Stimulated activated CD8-positive, alpha-beta memory T cell treated with anti-CD3 and anti-CD28 coated beads, Interleukin-4, amount 100 ng/mL, for 4 hours (primary cell): Measurements from ENCODE around the gene KLHL29.

ENCODE experiments used
- DNase-seq, 2 donors: peaks; one replicate each; pipeline ENCODE4 v3.0.0-alpha.2; 2020; ENCODE audit warnings: low read depth in 2 of 2, low spot score in 1 of 2

Gene KLHL29

GRCh38 chr2:23566241-23567142 is 181.5 kb downstream of the KLHL29 start:
- no peak for DNase-seq

GRCh38 chr2:23567161-23567756 is 182.3 kb downstream of the KLHL29 start:
- no peak for DNase-seq

- no peak for DNase-seq
These were observed 183.2 kb downstream of the KLHL29 start for GRCh38 chr2:23568211-23568610.

- DNase-seq = no peak
These were observed 183.7 kb downstream of the KLHL29 start for GRCh38 chr2:23568626-23569190.

GRCh38 chr2:23569761-23570365 is 184.9 kb downstream of the KLHL29 start:
- no peak for DNase-seq

GRCh38 chr2:23571085-23571484 is 186.1 kb downstream of the KLHL29 start:
- DNase-seq = no peak

- no peak for DNase-seq
These were observed 186.7 kb downstream of the KLHL29 start for GRCh38 chr2:23571527-23572282.

- no peak for DNase-seq
These were observed 190.1 kb downstream of the KLHL29 start for GRCh38 chr2:23574919-23575654.

- no peak for DNase-seq
These were observed 194.1 kb downstream of the KLHL29 start for GRCh38 chr2:23578964-23579671.

- DNase-seq = no peak
These were observed 194.7 kb downstream of the KLHL29 start for GRCh38 chr2:23579674-23580073.

- no peak for DNase-seq
These were observed 198.5 kb downstream of the KLHL29 start for GRCh38 chr2:23583467-23583866.

GRCh38 chr2:23584054-23584745 is 199.2 kb downstream of the KLHL29 start:
- DNase-seq = no peak

GRCh38 chr2:23585273-23586170 is 200.5 kb downstream of the KLHL29 start:
- DNase-seq = no peak

GRCh38 chr2:23586741-23587306 is 201.8 kb downstream of the KLHL29 start:
- no peak for DNase-seq

- DNase-seq = no peak
These were observed 202.4 kb downstream of the KLHL29 start for GRCh38 chr2:23587341-23587880.

- DNase-seq = no peak
These were observed 203.1 kb downstream of the KLHL29 start for GRCh38 chr2:23588106-23588505.

GRCh38 chr2:23588508-23589201 is 203.7 kb downstream of the KLHL29 start:
- no peak for DNase-seq
